Ishikawa (cell line): ENCODE measurements around the gene TOP2B.

Source experiments
- CEBPB ChIP-seq: IDR thresholded peaks from 2 replicates; pipeline ENCODE4 v1.6.1; 2012
- CREB1 ChIP-seq: IDR thresholded peaks from 2 replicates; pipeline ENCODE4 v1.6.1; 2012; ENCODE audit warnings: low read depth
- EGR1 ChIP-seq: IDR thresholded peaks from 2 replicates; pipeline ENCODE4 v1.6.1; 2012
- EP300 ChIP-seq: IDR thresholded peaks from 2 replicates; pipeline ENCODE4 v1.6.1; 2012; ENCODE audit warnings: borderline replicate concordance
- FOXM1 ChIP-seq: IDR thresholded peaks from 2 replicates; pipeline ENCODE4 v1.6.1; 2012; ENCODE audit warnings: low read depth, borderline replicate concordance
- NFIC ChIP-seq: IDR thresholded peaks from 2 replicates; pipeline ENCODE4 v1.6.1; 2012
- RAD21 ChIP-seq: IDR thresholded peaks from 2 replicates; pipeline ENCODE4 v1.6.1; 2012; ENCODE audit warnings: low read depth
- TAF1 ChIP-seq: IDR thresholded peaks from 2 replicates; pipeline ENCODE4 v1.6.1; 2012; ENCODE audit warnings: low read depth, mild to moderate bottlenecking
- TCF12 ChIP-seq: IDR thresholded peaks from 2 replicates; pipeline ENCODE4 v1.6.1; 2012; ENCODE audit warnings: low read depth
- TEAD4 ChIP-seq: IDR thresholded peaks from 2 replicates; pipeline ENCODE4 v1.6.1; 2012
- YY1 ChIP-seq: IDR thresholded peaks from 2 replicates; pipeline ENCODE4 v1.6.1; 2012; ENCODE audit warnings: low read depth
- ZBTB7A ChIP-seq: IDR thresholded peaks from 2 replicates; pipeline ENCODE4 v1.6.1; 2012; ENCODE audit warnings: low read depth
- TF ChIP-seq, protein P1 (sequence below): IDR thresholded peaks from 2 replicates; pipeline ENCODE4 v1.6.1; 2012; ENCODE audit warnings: low read depth, mild to moderate bottlenecking
- TF ChIP-seq, protein P2 (sequence below): IDR thresholded peaks from 2 replicates; pipeline ENCODE4 v1.6.1; 2012
- TF ChIP-seq, protein P3 (sequence below): IDR thresholded peaks from 2 replicates; pipeline ENCODE4 v1.6.1; 2012

Gene TOP2B

DNA sequence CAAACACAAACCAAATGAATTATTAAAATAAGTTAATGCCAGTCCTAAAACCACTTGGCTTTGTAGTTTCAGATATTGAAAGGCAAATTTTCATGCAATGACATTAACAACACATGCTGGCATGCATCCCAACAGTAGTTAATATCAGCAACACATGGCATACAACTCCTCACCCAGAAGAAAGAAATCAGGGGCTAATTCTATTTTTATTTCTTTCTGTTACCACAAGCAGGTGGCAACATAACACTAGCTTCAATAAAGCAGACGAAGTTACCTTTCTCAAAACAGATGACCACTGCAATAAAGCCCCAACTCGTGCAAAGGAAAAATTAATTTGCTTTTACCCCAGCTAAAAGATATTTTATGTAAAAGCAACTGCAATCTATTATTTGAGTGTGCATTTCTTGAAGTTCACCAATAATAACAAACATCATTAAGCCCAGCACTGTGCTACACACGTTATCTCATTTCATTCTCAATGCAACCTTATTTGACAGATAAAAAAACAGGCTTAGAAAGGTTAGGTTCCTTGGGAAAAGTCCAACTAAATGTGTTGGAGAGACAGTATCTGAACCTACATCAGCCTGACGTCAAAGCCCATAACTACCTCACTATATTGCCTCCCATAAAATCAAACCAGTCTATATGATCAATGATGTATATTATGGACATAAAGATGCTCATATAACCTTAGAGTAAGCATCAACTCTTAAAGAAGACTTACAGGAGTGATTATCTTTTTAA, 2.8 kb downstream of the TOP2B start:
- TF ChIP-seq TCF12 (no peak), EGR1 (no peak), TAF1 (no peak), RAD21 (no peak), FOXM1 (no peak), TEAD4 (no peak), EP300 (no peak), ZBTB7A (no peak), CREB1 (no peak), NFIC (no peak), YY1 (no peak)
- TF ChIP-seq, protein P1, sequence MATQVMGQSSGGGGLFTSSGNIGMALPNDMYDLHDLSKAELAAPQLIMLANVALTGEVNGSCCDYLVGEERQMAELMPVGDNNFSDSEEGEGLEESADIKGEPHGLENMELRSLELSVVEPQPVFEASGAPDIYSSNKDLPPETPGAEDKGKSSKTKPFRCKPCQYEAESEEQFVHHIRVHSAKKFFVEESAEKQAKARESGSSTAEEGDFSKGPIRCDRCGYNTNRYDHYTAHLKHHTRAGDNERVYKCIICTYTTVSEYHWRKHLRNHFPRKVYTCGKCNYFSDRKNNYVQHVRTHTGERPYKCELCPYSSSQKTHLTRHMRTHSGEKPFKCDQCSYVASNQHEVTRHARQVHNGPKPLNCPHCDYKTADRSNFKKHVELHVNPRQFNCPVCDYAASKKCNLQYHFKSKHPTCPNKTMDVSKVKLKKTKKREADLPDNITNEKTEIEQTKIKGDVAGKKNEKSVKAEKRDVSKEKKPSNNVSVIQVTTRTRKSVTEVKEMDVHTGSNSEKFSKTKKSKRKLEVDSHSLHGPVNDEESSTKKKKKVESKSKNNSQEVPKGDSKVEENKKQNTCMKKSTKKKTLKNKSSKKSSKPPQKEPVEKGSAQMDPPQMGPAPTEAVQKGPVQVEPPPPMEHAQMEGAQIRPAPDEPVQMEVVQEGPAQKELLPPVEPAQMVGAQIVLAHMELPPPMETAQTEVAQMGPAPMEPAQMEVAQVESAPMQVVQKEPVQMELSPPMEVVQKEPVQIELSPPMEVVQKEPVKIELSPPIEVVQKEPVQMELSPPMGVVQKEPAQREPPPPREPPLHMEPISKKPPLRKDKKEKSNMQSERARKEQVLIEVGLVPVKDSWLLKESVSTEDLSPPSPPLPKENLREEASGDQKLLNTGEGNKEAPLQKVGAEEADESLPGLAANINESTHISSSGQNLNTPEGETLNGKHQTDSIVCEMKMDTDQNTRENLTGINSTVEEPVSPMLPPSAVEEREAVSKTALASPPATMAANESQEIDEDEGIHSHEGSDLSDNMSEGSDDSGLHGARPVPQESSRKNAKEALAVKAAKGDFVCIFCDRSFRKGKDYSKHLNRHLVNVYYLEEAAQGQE: no peak
- TF ChIP-seq, protein P2, sequence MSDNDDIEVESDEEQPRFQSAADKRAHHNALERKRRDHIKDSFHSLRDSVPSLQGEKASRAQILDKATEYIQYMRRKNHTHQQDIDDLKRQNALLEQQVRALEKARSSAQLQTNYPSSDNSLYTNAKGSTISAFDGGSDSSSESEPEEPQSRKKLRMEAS: no peak
- TF ChIP-seq, protein P3, sequence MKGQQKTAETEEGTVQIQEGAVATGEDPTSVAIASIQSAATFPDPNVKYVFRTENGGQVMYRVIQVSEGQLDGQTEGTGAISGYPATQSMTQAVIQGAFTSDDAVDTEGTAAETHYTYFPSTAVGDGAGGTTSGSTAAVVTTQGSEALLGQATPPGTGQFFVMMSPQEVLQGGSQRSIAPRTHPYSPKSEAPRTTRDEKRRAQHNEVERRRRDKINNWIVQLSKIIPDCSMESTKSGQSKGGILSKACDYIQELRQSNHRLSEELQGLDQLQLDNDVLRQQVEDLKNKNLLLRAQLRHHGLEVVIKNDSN: no peak

DNA sequence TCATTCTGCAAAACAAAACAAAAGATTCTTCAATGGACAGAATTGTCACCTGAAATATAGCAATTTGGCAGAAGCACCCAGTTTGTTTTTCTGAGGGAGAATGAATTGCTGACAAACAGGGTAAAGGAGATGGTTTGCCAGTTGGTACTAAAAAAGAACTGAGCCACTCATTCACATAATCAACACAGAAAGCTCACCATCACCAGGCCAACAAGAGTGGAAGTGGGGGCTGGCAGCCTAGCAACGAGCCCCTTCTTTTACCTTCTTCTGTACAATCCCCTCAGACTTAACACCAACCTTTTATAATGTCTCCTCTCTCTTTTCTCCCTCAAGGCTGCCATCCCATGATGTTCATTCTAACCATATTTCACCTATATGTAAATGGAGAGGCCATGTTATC, 5.9 kb downstream of the TOP2B start:
- TF ChIP-seq RAD21: no peak
- no peak for TF ChIP-seq FOXM1
- TF ChIP-seq NFIC: no peak
- no peak for TF ChIP-seq TCF12
- no peak for TF ChIP-seq CREB1
- TF ChIP-seq, protein P3: no peak

DNA sequence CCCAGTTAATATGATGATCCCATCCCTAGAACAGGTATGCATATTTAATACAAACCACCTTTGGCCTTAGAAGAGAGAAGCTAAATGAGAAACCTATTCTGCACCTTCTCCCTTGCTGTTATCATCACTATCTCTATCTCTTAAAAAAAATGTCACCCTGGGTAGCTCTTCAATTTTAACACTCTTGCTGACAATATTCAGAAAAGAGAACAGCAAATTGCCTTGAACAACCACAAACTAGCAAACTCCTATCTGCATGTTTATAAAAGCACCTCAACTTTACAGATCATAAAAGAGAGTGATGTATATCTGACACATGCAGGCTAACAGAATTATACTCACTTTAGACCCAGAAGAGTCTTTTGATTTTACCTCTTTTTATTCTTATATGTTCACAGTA, 7.4 kb downstream of the TOP2B start:
- no peak for TF ChIP-seq EP300
- TF ChIP-seq CEBPB: no peak
- TF ChIP-seq, protein P2: no peak
- TF ChIP-seq, protein P1: no peak
- no peak for TF ChIP-seq NFIC
- TF ChIP-seq TEAD4: no peak
- no peak for TF ChIP-seq CREB1
- TF ChIP-seq RAD21: no peak
- no peak for TF ChIP-seq TAF1
- TF ChIP-seq FOXM1: no peak
- no peak for TF ChIP-seq EGR1
- TF ChIP-seq, protein P3: no peak
- TF ChIP-seq YY1: no peak
- TF ChIP-seq TCF12: no peak

DNA sequence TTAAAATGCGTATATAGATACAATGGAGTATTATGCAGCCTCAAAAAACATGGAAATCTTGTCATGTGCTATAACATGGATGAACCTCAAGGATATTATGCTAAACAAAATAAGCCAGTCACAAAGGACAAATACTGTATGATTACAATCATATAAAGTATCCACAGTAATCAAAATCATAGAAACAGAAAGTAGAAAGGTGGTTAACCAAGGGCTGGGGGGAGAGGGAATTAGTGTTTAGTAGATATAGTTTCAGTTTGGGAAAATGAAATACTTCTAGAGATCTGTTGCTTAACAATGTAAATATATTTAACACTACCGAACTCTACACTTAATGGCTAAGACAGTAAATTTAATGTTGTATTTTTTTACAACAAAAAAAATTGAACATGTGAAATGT, 9.0 kb downstream of the TOP2B start:
- TF ChIP-seq, protein P3: no peak
- TF ChIP-seq TAF1: no peak
- TF ChIP-seq, protein P2: no peak
- TF ChIP-seq CEBPB: no peak
- no peak for TF ChIP-seq YY1
- no peak for TF ChIP-seq TEAD4
- TF ChIP-seq EGR1: no peak
- no peak for TF ChIP-seq NFIC
- no peak for TF ChIP-seq FOXM1
- TF ChIP-seq EP300: no peak
- TF ChIP-seq RAD21: no peak
- TF ChIP-seq, protein P1: no peak
- no peak for TF ChIP-seq TCF12
- no peak for TF ChIP-seq ZBTB7A
- no peak for TF ChIP-seq CREB1
